HepG2 (cell line): Measurements from ENCODE around the gene NYAP1. TPM values are rescaled to one million over a fixed set of nuclear protein-coding genes. Genes with fewer than 3 reads are reported as not detected.

Source experiments
- ATAC-seq: fragments of 200-7000 bp; cut with Tn5 transposase; 3 replicates; pipeline ENCODE4 v1.9.1; 2020; ENCODE audit warnings: mild to moderate bottlenecking, moderate library complexity
- BruUV-seq: library from RNA; stranded (reverse); fragments of 400-500 nt; replicated peaks from 2 replicates; lab custom pipeline; 2021; lab: Mats Ljungman, UMichigan
- CTCF ChIA-PET: fragments of 300-600 bp; formaldehyde crosslinking; extraction: SDS; loops from one replicate; lab custom pipeline; 2021; ENCODE audit warnings: low total read pairs, inconsistent platforms, low intra/inter-chr PET ratio; lab: Yijun Ruan, JAX
- POLR2A ChIA-PET: fragments of 350-600 bp; sonication (Branson Sonifier 250); formaldehyde crosslinking; loops from one replicate; lab custom pipeline; 2020; ENCODE audit warnings: antibody characterized with exemption, inconsistent platforms; lab: Yijun Ruan, JAX
- DNase-seq: peaks from one replicate; pipeline ENCODE4 v3.0.0-alpha.2; 2015; ENCODE audit warnings: low spot score
- FAIRE-seq: peaks from 3 replicates; lab custom pipeline; 2011; peaks lifted over from hg19 to GRCh38; lab: Jason Lieb, UNC
- H2AFZ ChIP-seq: one replicate; pipeline ENCODE4 v1.6.1; 2011; ENCODE audit warnings: low read length, inconsistent platforms
- H3K27ac ChIP-seq: fragments of 300-600 bp; 3 replicates; pipeline ENCODE4 v1.8.0; 2011; ENCODE audit warnings: mixed run types, mild to moderate bottlenecking, mixed read lengths, low read length, inconsistent platforms; ENCODE audit not compliant: insufficient read depth; ENCODE audit errors: extremely low read length
- H3K27me3 ChIP-seq, 2 experiments: fragments of 200-600 bp in 1 of 2; 2 replicates in 1 of 2; 3 replicates in 1 of 2; pipeline versions ENCODE4 v1.6.0 to v1.8.0; 2011; ENCODE audit warnings: low read length in 2 of 2, mild to moderate bottlenecking in 2 of 2, moderate library complexity in 2 of 2, inconsistent platforms in 1 of 2; ENCODE audit not compliant: insufficient read depth in 2 of 2, control insufficient read depth in 1 of 2
- H3K36me3 ChIP-seq, 2 experiments: fragments of 200-600 bp in 1 of 2; replicated peaks in 1 of 2; 2 replicates in 1 of 2; 3 replicates in 1 of 2; pipeline versions ENCODE4 v1.5.1 to v1.8.0; 2011; ENCODE audit warnings: low read length in 2 of 2, inconsistent platforms in 1 of 2; ENCODE audit not compliant: insufficient read depth in 2 of 2, control insufficient read depth in 1 of 2
- H3K4me1 ChIP-seq: 2 replicates; pipeline ENCODE4 v1.5.1; 2012; ENCODE audit warnings: low read length, inconsistent platforms; ENCODE audit not compliant: insufficient read depth
- H3K4me2 ChIP-seq: 2 replicates; pipeline ENCODE4 v1.6.0; 2011; ENCODE audit warnings: low read depth, low read length, inconsistent platforms
- H3K4me3 ChIP-seq, 3 experiments: fragments of 200-600 bp in 1 of 3; sonication (generic), shearing (Covaris generic) in 1 of 3; replicated peaks in 1 of 3; 2 replicates each; pipeline ENCODE4 v1.5.1; 2011 to 2016; ENCODE audit warnings: low read length in 3 of 3, inconsistent platforms in 2 of 3, low read depth in 2 of 3, mild to moderate bottlenecking in 2 of 3, control low read depth in 1 of 3, mixed read lengths in 1 of 3; ENCODE audit not compliant: insufficient read depth in 1 of 3
- H3K79me2 ChIP-seq: one replicate; pipeline ENCODE4 v1.6.1; 2011; ENCODE audit warnings: low read length, inconsistent platforms; ENCODE audit not compliant: insufficient read depth
- H3K9ac ChIP-seq: 2 replicates; pipeline ENCODE4 v1.6.0; 2011; ENCODE audit warnings: mild to moderate bottlenecking, low read depth, low read length, inconsistent platforms; ENCODE audit not compliant: insufficient read depth
- H3K9me3 ChIP-seq: 2 replicates; pipeline ENCODE4 v1.5.1; 2012; ENCODE audit warnings: mild to moderate bottlenecking, low read length
- H4K20me1 ChIP-seq: 2 replicates; pipeline ENCODE4 v1.6.0; 2011; ENCODE audit warnings: inconsistent platforms, mild to moderate bottlenecking, low read length, moderate library complexity; ENCODE audit not compliant: insufficient read depth
- ELF1 ChIP-seq: sonication (generic); formaldehyde crosslinking; IDR thresholded peaks from 2 replicates; pipeline ENCODE4 v1.4.0; 2020; ENCODE audit warnings: missing genetic modification reagents
- FLYWCH1 ChIP-seq: sonication (generic); formaldehyde crosslinking; IDR thresholded peaks from 2 replicates; pipeline ENCODE4 v1.8.1; 2023; ENCODE audit warnings: mild to moderate bottlenecking, missing genetic modification reagents
- FOXC1 ChIP-seq: sonication (generic); formaldehyde crosslinking; IDR thresholded peaks from 2 replicates; pipeline ENCODE4 v1.8.0; 2022; ENCODE audit warnings: mild to moderate bottlenecking, missing genetic modification reagents, borderline replicate concordance
- FOXK2 ChIP-seq: fragments of 450-650 bp; IDR thresholded peaks from 2 replicates; pipeline ENCODE4 v1.6.1; 2016
- JUN ChIP-seq: sonication (generic); formaldehyde crosslinking; IDR thresholded peaks from 2 replicates; pipeline ENCODE4 v1.4.0; 2020; ENCODE audit warnings: mild to moderate bottlenecking, missing genetic modification reagents
- MEIS2 ChIP-seq: sonication (generic); formaldehyde crosslinking; IDR thresholded peaks from 2 replicates; pipeline ENCODE4 v1.9.0; 2021; ENCODE audit warnings: mild to moderate bottlenecking, missing genetic modification reagents
- NFKB2 ChIP-seq: sonication (generic); formaldehyde crosslinking; IDR thresholded peaks from 2 replicates; pipeline ENCODE4 v1.4.0; 2020; ENCODE audit warnings: missing genetic modification reagents, borderline replicate concordance
- NR2F6 ChIP-seq, 2 experiments: IDR thresholded peaks; 2 replicates each; pipeline ENCODE4 v1.6.1; 2016; ENCODE audit warnings: antibody characterized with exemption in 1 of 2, mild to moderate bottlenecking in 1 of 2
- POLR2AphosphoS2 ChIP-seq: IDR thresholded peaks from 2 replicates; pipeline ENCODE4 v1.6.1; 2011; ENCODE audit warnings: low read depth, low read length, improper control_type of control experiment
- SMARCE1 ChIP-seq: fragments of 450-650 bp; IDR thresholded peaks from 2 replicates; pipeline ENCODE4 v1.6.1; 2017; ENCODE audit warnings: borderline replicate concordance
- TBL1XR1 ChIP-seq: fragments of 150-350 bp; IDR thresholded peaks from 2 replicates; pipeline ENCODE4 v1.6.1; 2014; ENCODE audit warnings: borderline replicate concordance, low read length; ENCODE audit not compliant: partially characterized antibody
- ZNF121 ChIP-seq: sonication (generic); formaldehyde crosslinking; IDR thresholded peaks from 2 replicates; pipeline ENCODE4 v1.5.0; 2020; ENCODE audit warnings: mild to moderate bottlenecking, missing genetic modification reagents
- ZNF430 ChIP-seq: sonication (generic); formaldehyde crosslinking; IDR thresholded peaks from 2 replicates; pipeline ENCODE4 v1.9.0; 2021; ENCODE audit warnings: mild to moderate bottlenecking, missing genetic modification reagents
- ZNF468 ChIP-seq: sonication (generic); formaldehyde crosslinking; IDR thresholded peaks from 2 replicates; pipeline ENCODE4 v1.8.0; 2022; ENCODE audit warnings: mild to moderate bottlenecking, moderate library complexity, missing genetic modification reagents
- ZNF510 ChIP-seq: sonication (generic); formaldehyde crosslinking; IDR thresholded peaks from 2 replicates; pipeline ENCODE4 v1.4.0; 2020; ENCODE audit warnings: low read depth, mild to moderate bottlenecking, missing genetic modification reagents
- WGBS: methylation state at CpG from one replicate; pipeline ENCODE4 v1.1.6; 2017; ENCODE audit warnings: low lambda C conversion rate; 5-methylcytosine and 5-hydroxymethylcytosine counted together
- in situ Hi-C: cut with HindIII; loops from 2 replicates; pipeline ENCODE4 v1.10.0; 2017; ENCODE audit warnings: low pct_unique_long_range_greater_than_20kb; ENCODE audit not compliant: extremely low pct_ligation_motif_present
- intact Hi-C: fragments of 100-400 bp; cut with micrococcal nuclease; formaldehyde crosslinking; loops from one replicate; pipeline ENCODE4 v1.10.0; 2022; ENCODE audit not compliant: unreplicated experiment
- polyA plus RNA-seq, 8 experiments: library from polyadenylated mRNA; depleted of rRNA in 3 of 8; stranded (reverse) in 7 of 8; unstranded in 1 of 8; fragments of >200 nt; fragmentation: Illumina TruSeq in 4 of 8; extraction: Trizol in 4 of 8; gene quantifications; 2 replicates each; pipeline versions ENCODE4 v1.2.1 to v1.2.3, GENCODE V29; 2011 to 2016; ENCODE audit warnings: low read depth in 4 of 8, missing spikeins in 1 of 8, mixed read lengths in 1 of 8; ENCODE audit not compliant: insufficient read depth in 1 of 8
- total RNA-seq, 5 experiments: library from RNA; depleted of rRNA; stranded (reverse); fragments of >200 nt; fragmentation: Illumina TruSeq; extraction: Trizol; gene quantifications; 2 replicates each; pipeline ENCODE4 v1.2.3, GENCODE V29; 2016; ENCODE audit warnings: low read depth in 1 of 5
- TF ChIP-seq, protein P1 (sequence below): sonication (generic); formaldehyde crosslinking; IDR thresholded peaks from 2 replicates; pipeline ENCODE4 v1.4.0; 2020; ENCODE audit warnings: missing genetic modification reagents, borderline replicate concordance
- TF ChIP-seq, protein P2 (sequence below): sonication (generic); formaldehyde crosslinking; IDR thresholded peaks from 2 replicates; pipeline ENCODE4 v1.5.0; 2020; ENCODE audit warnings: mild to moderate bottlenecking, missing genetic modification reagents
- TF ChIP-seq, protein P3 (sequence below): IDR thresholded peaks from 2 replicates; pipeline ENCODE4 v1.6.1; 2016; ENCODE audit warnings: control low read depth

The NYAP1 gene
- total and polyA plus RNA-seq, 2 of the 13 experiments (the other 11 are each of a cell fraction or from before 2014, with no cell fraction given): 0.15 to 0.46 TPM

DNA sequence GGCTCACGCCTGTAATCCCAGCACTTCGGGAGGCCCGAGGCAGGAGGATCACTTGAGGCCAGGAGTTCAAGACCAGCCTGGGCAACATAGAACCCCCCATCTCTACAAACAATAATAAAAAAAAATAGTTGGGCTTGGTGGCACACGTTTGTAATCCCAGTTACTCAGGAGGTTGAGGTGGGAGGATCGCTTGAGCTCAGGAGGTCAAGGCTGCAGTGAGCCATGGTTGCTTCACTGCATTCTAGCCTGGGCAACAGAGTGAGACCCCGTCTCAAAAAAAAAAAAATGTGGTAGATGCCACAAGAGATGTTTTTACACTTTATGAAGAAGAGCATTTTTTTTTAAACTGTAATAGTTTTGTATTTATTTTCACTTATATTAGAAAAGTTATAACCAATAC lies 12.8 kb downstream of the NYAP1 start:
- H3K79me2 ChIP-seq: no peaks in the 10 kb centered on the region
- no peak for ATAC-seq
- 43% methylated on average over 6 of the region's 6 CpGs for WGBS
- TF ChIP-seq POLR2AphosphoS2 (no peak), ZNF510 (no peak), ZNF121 (CRISPR knock-in tag) (peak; percentile 85), ZNF430 (CRISPR knock-in tag) (no peak), NFKB2 (CRISPR knock-in tag) (no peak), FLYWCH1 (CRISPR knock-in tag) (no peak), SMARCE1 (no peak), NR2F6 (IDR thresholded peaks at IDR 0.05) (no peak), NR2F6 (CRISPR knock-in tag; IDR thresholded peaks at IDR 0.05) (0 out of 2 replicates have a peak, but pooled peaks have one; percentile 19), JUN (CRISPR knock-in tag) (no peak), FOXC1 (CRISPR knock-in tag) (no peak), ELF1 (no peak), FOXK2 (no peak), MEIS2 (CRISPR knock-in tag) (no peak), ZNF468 (no peak), TBL1XR1 (no peak)
- TF ChIP-seq, protein P1, sequence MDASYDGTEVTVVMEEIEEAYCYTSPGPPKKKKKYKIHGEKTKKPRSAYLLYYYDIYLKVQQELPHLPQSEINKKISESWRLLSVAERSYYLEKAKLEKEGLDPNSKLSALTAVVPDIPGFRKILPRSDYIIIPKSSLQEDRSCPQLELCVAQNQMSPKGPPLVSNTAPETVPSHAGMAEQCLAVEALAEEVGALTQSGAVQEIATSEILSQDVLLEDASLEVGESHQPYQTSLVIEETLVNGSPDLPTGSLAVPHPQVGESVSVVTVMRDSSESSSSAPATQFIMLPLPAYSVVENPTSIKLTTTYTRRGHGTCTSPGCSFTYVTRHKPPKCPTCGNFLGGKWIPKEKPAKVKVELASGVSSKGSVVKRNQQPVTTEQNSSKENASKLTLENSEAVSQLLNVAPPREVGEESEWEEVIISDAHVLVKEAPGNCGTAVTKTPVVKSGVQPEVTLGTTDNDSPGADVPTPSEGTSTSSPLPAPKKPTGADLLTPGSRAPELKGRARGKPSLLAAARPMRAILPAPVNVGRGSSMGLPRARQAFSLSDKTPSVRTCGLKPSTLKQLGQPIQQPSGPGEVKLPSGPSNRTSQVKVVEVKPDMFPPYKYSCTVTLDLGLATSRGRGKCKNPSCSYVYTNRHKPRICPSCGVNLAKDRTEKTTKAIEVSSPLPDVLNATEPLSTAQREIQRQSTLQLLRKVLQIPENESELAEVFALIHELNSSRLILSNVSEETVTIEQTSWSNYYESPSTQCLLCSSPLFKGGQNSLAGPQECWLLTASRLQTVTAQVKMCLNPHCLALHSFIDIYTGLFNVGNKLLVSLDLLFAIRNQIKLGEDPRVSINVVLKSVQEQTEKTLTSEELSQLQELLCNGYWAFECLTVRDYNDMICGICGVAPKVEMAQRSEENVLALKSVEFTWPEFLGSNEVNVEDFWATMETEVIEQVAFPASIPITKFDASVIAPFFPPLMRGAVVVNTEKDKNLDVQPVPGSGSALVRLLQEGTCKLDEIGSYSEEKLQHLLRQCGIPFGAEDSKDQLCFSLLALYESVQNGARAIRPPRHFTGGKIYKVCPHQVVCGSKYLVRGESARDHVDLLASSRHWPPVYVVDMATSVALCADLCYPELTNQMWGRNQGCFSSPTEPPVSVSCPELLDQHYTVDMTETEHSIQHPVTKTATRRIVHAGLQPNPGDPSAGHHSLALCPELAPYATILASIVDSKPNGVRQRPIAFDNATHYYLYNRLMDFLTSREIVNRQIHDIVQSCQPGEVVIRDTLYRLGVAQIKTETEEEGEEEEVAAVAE: no peak
- TF ChIP-seq, protein P2, sequence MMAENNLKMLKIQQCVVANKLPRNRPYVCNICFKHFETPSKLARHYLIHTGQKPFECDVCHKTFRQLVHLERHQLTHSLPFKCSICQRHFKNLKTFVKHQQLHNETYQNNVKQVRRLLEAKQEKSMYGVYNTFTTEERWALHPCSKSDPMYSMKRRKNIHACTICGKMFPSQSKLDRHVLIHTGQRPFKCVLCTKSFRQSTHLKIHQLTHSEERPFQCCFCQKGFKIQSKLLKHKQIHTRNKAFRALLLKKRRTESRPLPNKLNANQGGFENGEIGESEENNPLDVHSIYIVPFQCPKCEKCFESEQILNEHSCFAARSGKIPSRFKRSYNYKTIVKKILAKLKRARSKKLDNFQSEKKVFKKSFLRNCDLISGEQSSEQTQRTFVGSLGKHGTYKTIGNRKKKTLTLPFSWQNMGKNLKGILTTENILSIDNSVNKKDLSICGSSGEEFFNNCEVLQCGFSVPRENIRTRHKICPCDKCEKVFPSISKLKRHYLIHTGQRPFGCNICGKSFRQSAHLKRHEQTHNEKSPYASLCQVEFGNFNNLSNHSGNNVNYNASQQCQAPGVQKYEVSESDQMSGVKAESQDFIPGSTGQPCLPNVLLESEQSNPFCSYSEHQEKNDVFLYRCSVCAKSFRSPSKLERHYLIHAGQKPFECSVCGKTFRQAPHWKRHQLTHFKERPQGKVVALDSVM: peak; percentile 74
- TF ChIP-seq, protein P3, sequence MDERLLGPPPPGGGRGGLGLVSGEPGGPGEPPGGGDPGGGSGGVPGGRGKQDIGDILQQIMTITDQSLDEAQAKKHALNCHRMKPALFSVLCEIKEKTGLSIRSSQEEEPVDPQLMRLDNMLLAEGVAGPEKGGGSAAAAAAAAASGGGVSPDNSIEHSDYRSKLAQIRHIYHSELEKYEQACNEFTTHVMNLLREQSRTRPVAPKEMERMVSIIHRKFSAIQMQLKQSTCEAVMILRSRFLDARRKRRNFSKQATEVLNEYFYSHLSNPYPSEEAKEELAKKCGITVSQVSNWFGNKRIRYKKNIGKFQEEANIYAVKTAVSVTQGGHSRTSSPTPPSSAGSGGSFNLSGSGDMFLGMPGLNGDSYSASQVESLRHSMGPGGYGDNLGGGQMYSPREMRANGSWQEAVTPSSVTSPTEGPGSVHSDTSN (CRISPR knock-in tag): no peak

More for the DNA sequence above, 12.8 kb downstream of the NYAP1 start:
- no peaks in the 10 kb centered on the region for H3K36me3 ChIP-seq
- no peak overlapping the region for H3K9ac ChIP-seq
- H3K4me3 ChIP-seq: no peak overlapping the region
- H2AFZ ChIP-seq: no peak overlapping the region
- no peak for DNase-seq
- BruUV-seq: no TSS peak
- H3K9me3 ChIP-seq: no peaks in the 10 kb centered on the region
- no peak overlapping the region for H3K4me2 ChIP-seq
- intact Hi-C loops (no loop called here), in situ Hi-C loops (no loop called here)
- no peak for FAIRE-seq
- no peaks in the 10 kb centered on the region for H3K27me3 ChIP-seq
- POLR2A ChIA-PET: no interaction called here
- CTCF ChIA-PET: no interaction called here
- no peak overlapping the region for H3K27ac ChIP-seq
- H4K20me1 ChIP-seq: no peaks in the 10 kb centered on the region
- H3K4me1 ChIP-seq: peaks cover 24% of the 10 kb centered on the region
